HepG2 (cell line): ENCODE measurements around the gene RPS5. TPM values are rescaled to one million over a fixed set of nuclear protein-coding genes. Genes with fewer than 3 reads are reported as not detected.

Source experiments
- AFF4 ChIP-seq: sonication (generic); formaldehyde crosslinking; IDR thresholded peaks from 2 replicates; pipeline ENCODE4 v1.4.0; 2020; ENCODE audit warnings: missing genetic modification reagents
- CBX5 ChIP-seq: sonication (generic); formaldehyde crosslinking; IDR thresholded peaks from 2 replicates; pipeline ENCODE4 v1.4.0; 2020; ENCODE audit warnings: missing genetic modification reagents, borderline replicate concordance
- PATZ1 ChIP-seq: sonication (generic); formaldehyde crosslinking; IDR thresholded peaks from 2 replicates; pipeline ENCODE4 v1.4.0; 2020; ENCODE audit warnings: missing genetic modification reagents
- PBX2 ChIP-seq: IDR thresholded peaks from 2 replicates; pipeline ENCODE4 v1.6.1; 2016; ENCODE audit warnings: control low read depth
- REST ChIP-seq, 2 experiments: IDR thresholded peaks; 2 replicates each; pipeline ENCODE4 v1.6.1; 2011 to 2012; ENCODE audit warnings: low read length in 2 of 2, borderline replicate concordance in 1 of 2, low read depth in 1 of 2, mild to moderate bottlenecking in 1 of 2, moderate library complexity in 1 of 2
- THAP11 ChIP-seq: IDR thresholded peaks from 2 replicates; pipeline ENCODE4 v1.6.1; 2016; ENCODE audit warnings: missing biosample characterization, missing genetic modification reagents
- ZNF761 ChIP-seq: sonication (generic); formaldehyde crosslinking; conservative IDR thresholded peaks from 2 replicates; pipeline ENCODE4 v1.4.0; 2020; ENCODE audit warnings: mild to moderate bottlenecking, missing genetic modification reagents
- ZNF816 ChIP-seq: sonication (generic); formaldehyde crosslinking; IDR thresholded peaks from 2 replicates; pipeline ENCODE4 v1.8.0; 2022; ENCODE audit warnings: missing genetic modification reagents, mild to moderate bottlenecking, borderline replicate concordance
- polyA plus RNA-seq, 8 experiments: library from polyadenylated mRNA; depleted of rRNA in 3 of 8; stranded (reverse) in 7 of 8; unstranded in 1 of 8; fragments of >200 nt; fragmentation: Illumina TruSeq in 4 of 8; extraction: Trizol in 4 of 8; gene quantifications; 2 replicates each; pipeline versions ENCODE4 v1.2.1 to v1.2.3, GENCODE V29; 2011 to 2016; ENCODE audit warnings: low read depth in 4 of 8, missing spikeins in 1 of 8, mixed read lengths in 1 of 8; ENCODE audit not compliant: insufficient read depth in 1 of 8
- total RNA-seq, 5 experiments: library from RNA; depleted of rRNA; stranded (reverse); fragments of >200 nt; fragmentation: Illumina TruSeq; extraction: Trizol; gene quantifications; 2 replicates each; pipeline ENCODE4 v1.2.3, GENCODE V29; 2016; ENCODE audit warnings: low read depth in 1 of 5

RPS5 gene
- total and polyA plus RNA-seq, 2 of the 13 experiments (the other 11 are each of a cell fraction or from before 2014, with no cell fraction given), result 1,544 to 4,408 TPM

GRCh38 chr19:58385891-58386575 is 1.0 kb upstream of the RPS5 start (continued):
- TF ChIP-seq PBX2 (no peak), PATZ1 (0 out of 2 replicates have a peak, but pooled peaks have one; percentile 3), ZNF761 (CRISPR knock-in tag) (peak; percentile 90; the same call in 1 of the 2 replicates), CBX5 (CRISPR knock-in tag) (no peak), THAP11 (CRISPR knock-in tag) (no peak), ZNF816 (CRISPR knock-in tag) (no peak), AFF4 (CRISPR knock-in tag) (no peak), REST (IDR thresholded peaks at IDR 0.05; ENCODE audit: borderline replicate concordance in 1 of 2, low read depth in 1 of 2, low read length in 2 of 2) (no peak)
